ENCODE measurements around the gene PHACTR1.

The PHACTR1 gene

DNA sequence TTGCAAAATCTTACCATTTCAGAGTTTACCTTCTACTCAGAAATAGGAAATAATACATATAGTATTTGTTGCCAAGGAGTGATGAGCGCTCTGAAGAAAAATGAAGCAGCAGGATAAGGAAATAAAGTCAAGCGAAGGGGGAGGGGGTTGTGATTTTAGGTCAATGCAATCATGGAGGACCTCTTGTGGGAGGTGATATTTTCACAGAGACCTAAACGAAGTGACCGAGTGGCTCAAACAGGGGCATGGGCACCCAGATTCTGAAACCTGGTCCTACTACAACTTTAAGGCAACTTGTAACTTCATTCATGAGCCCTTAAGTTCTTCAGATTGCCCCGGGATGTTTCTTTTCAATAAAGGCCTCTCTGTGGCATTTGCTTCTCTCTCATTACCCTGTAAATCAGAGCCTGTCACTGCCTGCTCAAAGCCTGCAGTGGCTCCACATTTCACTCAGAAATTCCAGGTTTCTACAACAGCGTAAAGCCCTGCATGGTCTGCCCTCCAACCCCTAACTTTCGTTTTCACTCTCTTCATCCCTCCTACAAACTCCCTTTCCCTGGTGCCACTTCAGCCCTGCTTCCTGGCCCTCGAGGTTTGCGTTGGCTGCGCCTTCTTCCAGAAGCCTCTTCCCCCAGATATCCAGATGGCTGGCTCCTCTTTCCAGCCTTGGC is 449.1 kb downstream of the PHACTR1 start:
- H3K4me3 ChIP-seq (ENCODE audit: low read length), result no peak overlapping the region
- no peak overlapping the region for H3K9ac ChIP-seq (ENCODE audit: low read length)
- no peaks in the 10 kb centered on the region for H3K4me1 ChIP-seq (ENCODE audit: control insufficient read depth, insufficient read depth, low read length)
- H3K36me3 ChIP-seq (ENCODE audit: control insufficient read depth, insufficient read depth, low read length, severe bottlenecking), result no peaks in the 10 kb centered on the region
- DNase-seq (ENCODE audit: low read depth), result no peak
- H3K27me3 ChIP-seq (replicated peaks; ENCODE audit: control insufficient read depth, insufficient read depth, low read length), result no peaks in the 10 kb centered on the region
- H3K9me3 ChIP-seq (ENCODE audit: control insufficient read depth, low read length), result no peaks in the 10 kb centered on the region

DNA sequence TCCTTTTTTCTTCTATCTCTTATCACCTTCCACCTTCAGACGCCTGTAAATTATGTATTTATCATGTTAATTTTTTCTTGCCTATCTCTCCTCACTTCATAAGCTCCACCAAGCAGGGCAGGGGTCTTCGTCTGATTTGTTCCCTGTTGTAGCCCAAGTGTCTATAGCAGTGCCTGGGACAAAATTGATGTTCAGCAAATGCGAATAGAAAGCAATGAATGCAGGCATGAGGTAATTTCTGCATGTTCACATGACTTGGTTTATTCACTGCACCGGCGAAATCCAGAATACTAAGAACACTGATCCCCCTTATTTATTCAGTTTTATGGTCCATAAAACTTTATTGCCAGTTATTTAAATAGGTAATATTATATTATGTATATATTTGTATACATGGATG is 449.7 kb downstream of the PHACTR1 start:
- H3K4me3 ChIP-seq (ENCODE audit: low read length), result no peak overlapping the region
- H3K36me3 ChIP-seq (ENCODE audit: control insufficient read depth, insufficient read depth, low read length, severe bottlenecking), result no peaks in the 10 kb centered on the region
- H3K4me1 ChIP-seq (ENCODE audit: control insufficient read depth, insufficient read depth, low read length), result no peaks in the 10 kb centered on the region
- no peaks in the 10 kb centered on the region for H3K9me3 ChIP-seq (ENCODE audit: control insufficient read depth, low read length)
- no peak overlapping the region for H3K9ac ChIP-seq (ENCODE audit: low read length)
- no peaks in the 10 kb centered on the region for H3K27me3 ChIP-seq (replicated peaks; ENCODE audit: control insufficient read depth, insufficient read depth, low read length)
- no peak for DNase-seq (ENCODE audit: low read depth)

DNA sequence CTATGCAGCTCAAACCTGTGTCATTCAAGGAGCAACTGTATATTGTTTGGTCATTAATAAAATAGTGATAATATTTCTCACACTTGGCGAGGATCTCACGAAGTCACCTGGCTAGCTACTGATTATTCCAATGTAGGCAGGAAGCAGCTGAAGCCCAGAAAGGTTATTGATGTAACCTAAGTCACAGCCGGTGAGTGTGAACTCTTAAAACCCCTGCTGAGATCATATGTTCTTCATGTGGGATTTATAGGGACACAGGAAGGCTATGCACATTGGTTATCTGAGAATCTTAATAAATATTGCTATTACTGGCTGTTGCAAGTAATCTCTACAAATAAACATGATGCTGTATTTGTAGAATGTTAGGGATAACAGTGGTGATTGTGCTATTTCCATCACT is 450.3 kb downstream of the PHACTR1 start:
- no peaks in the 10 kb centered on the region for H3K9me3 ChIP-seq (ENCODE audit: control insufficient read depth, low read length)
- H3K27me3 ChIP-seq (replicated peaks; ENCODE audit: control insufficient read depth, insufficient read depth, low read length), result no peaks in the 10 kb centered on the region
- no peak overlapping the region for H3K4me3 ChIP-seq (ENCODE audit: low read length)
- no peak for DNase-seq (ENCODE audit: low read depth)
- H3K9ac ChIP-seq (ENCODE audit: low read length), result no peak overlapping the region
- no peaks in the 10 kb centered on the region for H3K4me1 ChIP-seq (ENCODE audit: control insufficient read depth, insufficient read depth, low read length)
- no peaks in the 10 kb centered on the region for H3K36me3 ChIP-seq (ENCODE audit: control insufficient read depth, insufficient read depth, low read length, severe bottlenecking)

DNA sequence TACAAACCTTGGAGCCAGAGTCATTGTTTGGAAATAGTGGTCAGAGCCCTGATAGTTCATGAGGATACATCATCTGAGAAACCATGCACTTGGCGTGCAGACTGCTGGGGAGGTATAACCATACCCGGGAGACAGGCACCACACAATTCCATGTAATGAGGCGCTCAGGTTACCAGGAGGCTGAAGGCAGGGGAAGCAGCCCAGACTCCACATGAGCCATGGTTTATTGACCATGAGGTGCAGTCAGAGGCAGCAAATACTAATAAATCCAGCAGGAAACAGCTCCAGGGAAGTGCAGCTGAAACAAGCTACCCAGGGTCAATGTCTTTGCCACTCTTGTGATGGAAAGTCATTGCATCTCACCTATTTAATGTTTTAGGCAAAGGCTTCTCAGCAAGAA is 455.7 kb downstream of the PHACTR1 start:
- Histone ChIP-seq H3K4me1 (ENCODE audit: control insufficient read depth, insufficient read depth, low read length) (no peaks in the 10 kb centered on the region), H3K4me3 (ENCODE audit: low read length) (no peak overlapping the region), H3K27me3 (replicated peaks; ENCODE audit: control insufficient read depth, insufficient read depth, low read length) (peaks cover 9% of the 10 kb centered on the region), H3K36me3 (ENCODE audit: control insufficient read depth, insufficient read depth, low read length, severe bottlenecking) (no peaks in the 10 kb centered on the region), H3K9ac (ENCODE audit: low read length) (no peak overlapping the region), H3K9me3 (ENCODE audit: control insufficient read depth, low read length) (no peaks in the 10 kb centered on the region)
- no peak for DNase-seq (ENCODE audit: low read depth)

DNA sequence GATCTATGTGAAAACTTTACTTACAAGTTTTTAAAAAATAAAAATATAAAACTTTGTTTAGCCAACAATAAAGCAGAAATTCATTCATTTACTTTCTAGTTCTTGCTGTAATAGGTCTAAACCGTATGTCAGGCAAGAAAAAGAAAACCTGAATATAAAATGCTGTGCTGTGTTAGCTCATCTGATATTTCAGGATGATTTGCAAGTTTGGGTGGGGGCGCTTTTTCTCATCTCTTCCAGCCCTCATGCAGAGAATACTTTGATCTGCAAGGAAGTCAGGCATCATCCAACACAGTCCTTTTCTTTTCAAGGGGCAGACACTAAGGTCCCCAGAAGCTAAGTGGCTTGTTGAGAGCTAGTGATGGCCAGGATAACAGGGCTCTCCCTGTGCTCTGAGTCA is 458.5 kb downstream of the PHACTR1 start:
- Histone ChIP-seq H3K27me3 (replicated peaks; ENCODE audit: control insufficient read depth, insufficient read depth, low read length) (peaks cover 9% of the 10 kb centered on the region), H3K36me3 (ENCODE audit: control insufficient read depth, insufficient read depth, low read length, severe bottlenecking) (no peaks in the 10 kb centered on the region), H3K9me3 (ENCODE audit: control insufficient read depth, low read length) (no peaks in the 10 kb centered on the region), H3K4me1 (ENCODE audit: control insufficient read depth, insufficient read depth, low read length) (no peaks in the 10 kb centered on the region), H3K9ac (ENCODE audit: low read length) (no peak overlapping the region), H3K4me3 (ENCODE audit: low read length) (no peak overlapping the region)
- no peak for DNase-seq (ENCODE audit: low read depth)

DNA sequence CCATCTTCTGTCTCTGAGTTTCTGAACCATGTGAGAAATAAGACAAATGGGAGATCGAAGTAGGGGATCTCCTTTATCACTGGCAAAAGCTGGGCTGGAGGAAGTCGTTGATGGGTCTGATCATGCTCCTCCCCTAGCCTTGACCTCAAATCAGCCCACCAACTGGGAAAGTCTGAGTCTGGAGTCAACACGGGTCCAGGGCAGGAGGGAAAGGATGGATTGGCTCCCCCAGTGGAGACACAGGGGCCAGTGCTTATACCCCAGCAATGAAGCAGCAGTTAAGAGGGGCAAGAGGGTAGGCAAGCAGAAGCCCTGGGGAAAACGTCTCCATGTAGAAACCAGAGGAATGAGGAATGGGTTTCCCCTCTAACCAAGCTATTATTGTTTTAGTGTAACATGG is 459.2 kb downstream of the PHACTR1 start:
- Histone ChIP-seq H3K9ac (ENCODE audit: low read length) (no peak overlapping the region), H3K27me3 (replicated peaks; ENCODE audit: control insufficient read depth, insufficient read depth, low read length) (peaks cover 9% of the 10 kb centered on the region), H3K9me3 (ENCODE audit: control insufficient read depth, low read length) (no peaks in the 10 kb centered on the region), H3K36me3 (ENCODE audit: control insufficient read depth, insufficient read depth, low read length, severe bottlenecking) (no peaks in the 10 kb centered on the region), H3K4me3 (ENCODE audit: low read length) (no peak overlapping the region), H3K4me1 (ENCODE audit: control insufficient read depth, insufficient read depth, low read length) (no peaks in the 10 kb centered on the region)
- DNase-seq (ENCODE audit: low read depth), result no peak

DNA sequence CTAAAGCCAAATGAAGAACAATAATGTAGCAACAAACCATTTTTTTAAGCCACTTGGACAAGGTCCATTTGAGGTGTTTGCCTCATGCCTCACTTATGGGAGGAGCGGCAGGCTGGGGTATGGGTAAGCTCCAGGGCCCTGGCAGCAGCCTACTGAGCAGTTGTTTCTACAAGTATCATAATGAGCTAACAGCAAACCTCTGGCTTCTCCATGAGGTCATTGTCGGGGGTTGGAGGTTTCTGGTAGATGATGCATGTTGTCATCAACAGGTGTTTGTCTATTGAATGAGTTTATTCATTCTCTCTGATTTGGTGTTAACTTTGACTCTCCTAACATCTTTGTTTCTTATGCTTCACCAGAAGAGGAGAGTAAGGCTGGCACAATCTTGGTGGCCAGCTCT is 461.1 kb downstream of the PHACTR1 start:
- no peaks in the 10 kb centered on the region for H3K9me3 ChIP-seq (ENCODE audit: control insufficient read depth, low read length)
- H3K36me3 ChIP-seq (ENCODE audit: control insufficient read depth, insufficient read depth, low read length, severe bottlenecking), result no peaks in the 10 kb centered on the region
- no peak for DNase-seq (ENCODE audit: low read depth)
- no peak overlapping the region for H3K9ac ChIP-seq (ENCODE audit: low read length)
- no peaks in the 10 kb centered on the region for H3K4me1 ChIP-seq (ENCODE audit: control insufficient read depth, insufficient read depth, low read length)
- H3K4me3 ChIP-seq (ENCODE audit: low read length), result no peak overlapping the region
- peaks cover 9% of the 10 kb centered on the region for H3K27me3 ChIP-seq (replicated peaks; ENCODE audit: control insufficient read depth, insufficient read depth, low read length)

DNA sequence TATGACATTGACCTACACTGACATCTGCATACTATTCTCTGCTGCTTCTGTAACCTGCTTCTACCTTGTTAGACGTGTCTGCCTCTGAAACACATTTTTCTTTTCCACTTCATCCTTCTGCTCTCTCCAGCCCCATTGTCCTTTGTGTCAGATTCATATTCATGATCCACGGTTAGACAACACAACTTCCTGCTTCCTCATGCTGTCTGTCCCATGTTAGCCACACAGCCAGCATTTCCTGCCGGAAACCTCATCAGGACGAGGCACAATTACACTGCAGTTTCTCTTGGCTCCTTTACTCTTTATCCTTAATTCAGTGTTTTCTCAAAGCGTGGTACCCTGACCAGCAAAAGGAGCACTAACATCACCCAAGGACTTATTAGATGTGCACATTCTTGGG is 461.5 kb downstream of the PHACTR1 start:
- Histone ChIP-seq H3K9me3 (ENCODE audit: control insufficient read depth, low read length) (no peaks in the 10 kb centered on the region), H3K36me3 (ENCODE audit: control insufficient read depth, insufficient read depth, low read length, severe bottlenecking) (no peaks in the 10 kb centered on the region), H3K4me3 (ENCODE audit: low read length) (no peak overlapping the region), H3K27me3 (replicated peaks; ENCODE audit: control insufficient read depth, insufficient read depth, low read length) (peaks cover 9% of the 10 kb centered on the region), H3K9ac (ENCODE audit: low read length) (no peak overlapping the region), H3K4me1 (ENCODE audit: control insufficient read depth, insufficient read depth, low read length) (no peaks in the 10 kb centered on the region)
- no peak for DNase-seq (ENCODE audit: low read depth)

DNA sequence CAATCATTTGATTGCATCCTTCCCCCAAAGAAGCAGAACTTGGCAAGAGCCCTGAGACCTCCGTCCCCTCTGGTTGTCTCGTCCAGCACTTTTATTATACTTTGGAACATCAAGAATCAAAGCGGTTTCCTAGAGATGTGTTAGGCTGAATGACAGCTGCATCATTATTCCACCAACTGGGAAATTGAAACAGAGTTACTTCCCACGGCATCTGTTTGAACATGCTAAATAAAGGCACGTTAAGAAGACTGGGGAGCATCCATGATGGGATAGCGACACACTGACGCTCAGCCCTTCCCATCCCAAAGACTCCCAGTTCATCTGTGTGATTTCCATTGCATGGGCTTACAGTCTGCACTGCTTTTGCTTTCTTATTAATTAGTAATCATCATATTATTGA is 464.0 kb downstream of the PHACTR1 start:
- peaks cover 3% of the 10 kb centered on the region for H3K27me3 ChIP-seq (replicated peaks; ENCODE audit: control insufficient read depth, insufficient read depth, low read length)
- no peak for DNase-seq (ENCODE audit: low read depth)
- H3K9me3 ChIP-seq (ENCODE audit: control insufficient read depth, low read length), result no peaks in the 10 kb centered on the region
- H3K4me1 ChIP-seq (ENCODE audit: control insufficient read depth, insufficient read depth, low read length), result no peaks in the 10 kb centered on the region
- H3K36me3 ChIP-seq (ENCODE audit: control insufficient read depth, insufficient read depth, low read length, severe bottlenecking), result no peaks in the 10 kb centered on the region
- H3K9ac ChIP-seq (ENCODE audit: low read length), result no peak overlapping the region
- no peak overlapping the region for H3K4me3 ChIP-seq (ENCODE audit: low read length)

DNA sequence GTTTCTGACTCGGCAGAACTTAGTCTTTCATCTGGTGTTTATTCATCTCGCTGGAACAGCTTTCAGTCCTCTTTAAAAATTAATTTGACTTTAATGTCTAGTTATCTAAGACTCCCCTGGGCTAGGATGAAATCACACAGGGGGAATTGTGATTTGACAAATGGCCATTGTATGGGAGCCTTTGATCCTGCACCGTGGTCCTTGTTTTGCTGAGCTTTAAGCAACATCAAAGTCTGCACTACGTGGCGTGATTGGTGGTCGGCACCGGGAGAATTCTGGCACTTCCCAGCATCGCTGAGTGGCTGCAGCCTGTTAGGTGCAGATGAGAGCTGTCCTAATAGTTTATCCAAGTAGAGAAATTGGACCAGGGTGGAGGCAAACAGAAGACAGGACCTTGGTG is 464.8 kb downstream of the PHACTR1 start:
- Histone ChIP-seq H3K27me3 (replicated peaks; ENCODE audit: control insufficient read depth, insufficient read depth, low read length) (no peaks in the 10 kb centered on the region), H3K9me3 (ENCODE audit: control insufficient read depth, low read length) (no peaks in the 10 kb centered on the region), H3K9ac (ENCODE audit: low read length) (no peak overlapping the region), H3K4me3 (ENCODE audit: low read length) (no peak overlapping the region), H3K36me3 (ENCODE audit: control insufficient read depth, insufficient read depth, low read length, severe bottlenecking) (no peaks in the 10 kb centered on the region), H3K4me1 (ENCODE audit: control insufficient read depth, insufficient read depth, low read length) (no peaks in the 10 kb centered on the region)
- no peak for DNase-seq (ENCODE audit: low read depth)

DNA sequence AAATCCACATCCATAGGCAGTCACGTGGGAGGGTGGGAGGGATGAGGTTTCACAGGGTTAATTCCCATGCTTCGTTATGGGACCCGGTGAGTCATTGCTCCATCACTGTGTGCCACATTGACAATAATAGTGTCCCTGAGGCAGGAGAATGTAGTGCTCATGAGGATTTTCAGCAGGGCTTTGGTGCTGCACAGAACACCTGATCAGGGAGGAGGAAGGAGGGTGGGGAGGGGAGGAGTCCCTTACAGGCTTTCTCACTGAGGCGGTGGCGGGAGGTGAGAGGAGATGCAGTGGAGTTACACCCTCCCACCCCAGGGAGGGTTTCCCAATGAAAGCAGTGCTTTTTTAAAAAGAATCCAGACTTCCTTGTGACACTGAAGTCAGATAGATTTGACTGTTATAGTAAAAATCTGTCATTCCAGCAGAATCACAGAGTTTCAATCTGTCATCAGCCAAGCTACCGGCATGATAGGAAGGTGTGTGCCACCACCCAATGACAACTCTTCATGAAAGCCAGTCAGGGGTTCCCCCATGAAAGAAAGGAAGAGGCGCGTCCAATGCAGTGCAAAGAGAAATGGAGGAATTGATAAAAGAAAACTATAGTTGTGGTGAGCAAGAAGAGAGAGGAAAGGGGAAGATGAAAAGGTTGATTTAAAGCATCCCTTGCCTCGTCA is 467.0 kb downstream of the PHACTR1 start:
- H3K9me3 ChIP-seq (ENCODE audit: control insufficient read depth, low read length), result no peaks in the 10 kb centered on the region
- H3K4me1 ChIP-seq (ENCODE audit: control insufficient read depth, insufficient read depth, low read length), result no peaks in the 10 kb centered on the region
- H3K4me3 ChIP-seq (ENCODE audit: low read length), result no peak overlapping the region
- no peak for DNase-seq (ENCODE audit: low read depth)
- no peaks in the 10 kb centered on the region for H3K27me3 ChIP-seq (replicated peaks; ENCODE audit: control insufficient read depth, insufficient read depth, low read length)
- no peaks in the 10 kb centered on the region for H3K36me3 ChIP-seq (ENCODE audit: control insufficient read depth, insufficient read depth, low read length, severe bottlenecking)
- no peak overlapping the region for H3K9ac ChIP-seq (ENCODE audit: low read length)

DNA sequence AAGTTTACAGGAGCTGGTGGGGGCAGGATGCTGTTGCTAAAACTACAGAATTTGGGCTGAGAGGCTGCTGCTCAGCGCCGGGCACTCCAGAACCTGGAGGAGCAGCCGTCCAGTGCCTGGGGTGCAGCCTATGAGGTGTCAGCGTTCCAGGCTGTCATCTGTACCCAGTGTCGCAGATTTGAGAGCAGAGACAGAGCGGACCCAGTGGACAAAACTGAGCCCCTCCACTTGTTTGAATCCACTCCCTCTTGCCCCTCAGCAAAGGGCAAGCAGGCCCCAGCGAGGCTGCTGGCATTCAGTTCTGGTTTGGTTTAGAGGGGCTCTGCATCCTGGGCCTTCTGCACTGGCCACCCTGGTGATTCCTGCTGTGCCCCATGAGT is 467.5 kb downstream of the PHACTR1 start:
- Histone ChIP-seq H3K27me3 (replicated peaks; ENCODE audit: control insufficient read depth, insufficient read depth, low read length) (no peaks in the 10 kb centered on the region), H3K4me1 (ENCODE audit: control insufficient read depth, insufficient read depth, low read length) (no peaks in the 10 kb centered on the region), H3K36me3 (ENCODE audit: control insufficient read depth, insufficient read depth, low read length, severe bottlenecking) (no peaks in the 10 kb centered on the region), H3K9ac (ENCODE audit: low read length) (no peak overlapping the region), H3K9me3 (ENCODE audit: control insufficient read depth, low read length) (no peaks in the 10 kb centered on the region), H3K4me3 (ENCODE audit: low read length) (no peak overlapping the region)
- DNase-seq (ENCODE audit: low read depth), result no peak
